NCI-H460 (cell line): ENCODE data around the gene ZNF197. TPM values are rescaled to one million over a fixed set of nuclear protein-coding genes. Genes with fewer than 3 reads are reported as not detected.
"Not testable (repeated sequence)": the region's sequence is repeated elsewhere in the genome, so short reads cannot be mapped to it uniquely, and the experiment has no call there.

Experiments used
- DNase-seq: peaks from one replicate; pipeline ENCODE4 v3.0.0-alpha.2; 2016; ENCODE audit warnings: low read depth; ENCODE audit errors: extremely low read depth
- total RNA-seq: library from RNA; depleted of rRNA; stranded (reverse); fragments of >200 nt; shearing (Covaris generic); gene quantifications from 2 replicates; pipeline ENCODE4 v1.2.3, GENCODE V29; 2014; rRNA removed

ZNF197 gene
- total RNA-seq, 1 experiment from 2014 or later: 7.9 TPM

DNA sequence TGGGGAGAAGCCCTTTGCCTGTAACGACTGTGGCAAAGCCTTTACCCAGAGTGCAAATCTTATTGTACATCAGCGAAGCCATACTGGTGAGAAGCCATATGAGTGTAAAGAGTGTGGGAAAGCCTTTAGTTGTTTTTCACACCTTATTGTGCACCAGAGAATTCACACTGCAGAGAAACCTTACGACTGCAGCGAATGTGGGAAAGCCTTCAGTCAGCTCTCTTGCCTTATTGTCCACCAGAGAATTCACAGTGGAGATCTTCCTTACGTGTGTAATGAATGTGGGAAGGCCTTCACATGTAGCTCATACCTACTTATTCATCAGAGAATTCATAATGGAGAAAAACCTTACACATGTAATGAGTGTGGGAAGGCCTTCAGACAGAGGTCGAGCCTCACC is 34.6 kb downstream of the ZNF197 start:
- DNase-seq: no peak

DNA sequence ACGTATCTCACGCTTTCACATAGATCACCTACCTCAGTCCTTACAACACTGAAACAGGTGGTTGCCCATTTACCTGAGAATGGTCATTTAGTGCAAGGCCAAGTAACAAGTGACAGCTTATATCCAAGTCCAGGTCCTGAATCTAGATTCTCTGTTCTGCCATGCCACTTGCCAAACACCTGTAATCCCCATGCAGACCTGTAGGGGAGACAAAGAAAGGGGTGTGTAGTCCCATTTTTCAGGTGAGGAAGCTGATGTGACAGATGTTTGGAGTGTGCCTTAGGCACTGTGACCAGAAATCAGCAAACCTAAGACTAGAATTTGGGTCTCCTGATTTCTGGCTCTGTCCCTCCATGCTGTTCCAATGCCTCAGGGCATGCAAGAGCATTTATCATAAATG is 36.4 kb downstream of the ZNF197 start:
- no peak for DNase-seq

DNA sequence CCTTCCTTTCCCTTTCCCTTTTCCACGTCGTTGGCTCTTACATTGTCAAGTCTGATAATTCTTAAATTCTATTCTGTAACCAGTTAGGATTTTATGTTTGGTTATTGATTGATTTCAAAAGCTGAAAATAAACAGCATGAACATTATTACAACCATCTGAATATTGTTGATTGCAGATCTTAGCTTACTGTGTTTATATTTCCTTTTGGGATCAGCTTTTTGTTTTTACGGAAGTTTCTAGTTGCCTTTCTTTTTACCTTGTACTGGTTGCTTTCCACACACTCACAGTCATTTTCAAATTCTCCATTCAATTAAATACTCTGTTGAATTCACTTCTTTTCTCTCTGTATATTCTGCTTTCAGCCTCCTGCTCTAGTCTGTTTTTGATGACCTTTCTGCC is 40.3 kb downstream of the ZNF197 start:
- no peak for DNase-seq

DNA sequence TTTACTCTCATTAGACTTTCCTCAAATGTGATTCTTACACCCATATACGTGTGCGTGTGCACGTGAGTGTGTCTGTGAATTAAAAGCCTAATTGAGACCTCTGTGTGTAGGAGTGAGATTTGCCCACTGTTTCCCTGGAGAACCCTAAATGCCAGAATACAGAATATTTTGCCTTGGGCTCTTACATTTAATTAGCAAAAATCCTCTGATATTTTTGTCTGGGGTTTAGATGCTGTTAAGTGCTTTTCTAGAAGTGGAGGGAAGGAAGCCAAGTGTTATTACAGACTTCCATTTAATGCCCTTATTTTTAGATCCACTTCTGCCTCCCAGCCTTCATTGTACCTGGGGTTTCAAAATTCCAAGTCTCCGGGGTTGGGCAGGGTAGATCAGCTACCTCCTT is 41.5 kb downstream of the ZNF197 start:
- no peak for DNase-seq

DNA sequence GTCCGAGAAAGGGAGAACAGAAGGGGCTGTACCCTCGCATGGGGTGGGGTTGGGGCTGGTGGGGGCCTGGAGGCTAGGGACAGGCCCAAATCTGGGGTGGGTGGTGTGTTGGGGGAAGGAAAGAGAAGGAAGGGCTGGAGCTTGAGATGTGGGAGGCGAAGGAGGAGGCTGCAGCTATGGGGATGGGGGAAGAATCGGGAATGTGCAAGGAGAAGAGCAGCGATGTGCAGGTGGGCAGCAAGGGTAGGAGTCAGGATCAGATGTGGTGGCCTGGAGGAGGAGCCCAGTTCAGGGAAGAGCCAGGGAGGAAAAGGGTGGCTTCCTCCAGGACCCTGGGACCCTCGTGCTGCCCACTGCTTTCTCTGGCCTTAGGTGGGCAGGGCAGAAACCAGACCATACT is 44.9 kb downstream of the ZNF197 start:
- DNase-seq: no peak

DNA sequence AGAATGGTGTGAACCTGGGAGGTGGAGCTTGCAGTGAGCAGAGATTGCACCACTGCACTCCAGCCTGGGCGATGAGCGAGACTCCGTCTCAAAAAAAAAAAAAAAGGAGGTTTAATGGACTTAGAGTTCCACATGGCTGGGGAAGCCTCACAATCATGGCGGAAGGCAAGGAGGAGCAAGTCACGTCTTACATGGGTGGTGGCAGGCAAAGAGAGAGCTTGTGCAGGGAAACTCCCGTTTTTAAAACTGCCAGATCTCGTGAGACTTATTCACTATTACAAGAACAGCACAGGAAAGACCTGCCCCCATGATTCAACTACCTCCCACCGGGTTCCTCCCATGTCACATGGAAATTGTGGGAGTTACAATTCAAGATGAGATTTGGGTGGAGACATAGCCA is 48.6 kb downstream of the ZNF197 start:
- DNase-seq: not testable (repeated sequence)

DNA sequence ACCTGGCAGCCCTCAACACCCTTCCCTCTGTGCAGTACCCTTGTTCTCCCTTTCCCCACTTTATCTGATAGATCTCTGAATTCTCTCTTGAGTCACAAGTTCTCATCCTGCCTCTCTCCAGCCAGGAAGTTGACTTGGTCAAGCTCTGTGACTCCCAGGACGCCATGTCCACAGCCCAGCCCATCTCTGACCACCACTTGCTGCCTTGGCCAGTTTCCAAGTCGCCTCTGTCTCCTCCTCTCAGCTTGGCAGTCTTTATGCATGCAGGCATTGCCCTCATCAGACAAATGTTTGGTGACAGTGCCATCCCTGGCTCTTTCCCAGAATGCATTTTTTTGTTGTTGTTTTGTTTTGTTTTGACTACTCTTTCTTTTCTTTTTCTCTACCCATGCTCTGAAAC is 49.4 kb downstream of the ZNF197 start:
- DNase-seq: no peak

DNA sequence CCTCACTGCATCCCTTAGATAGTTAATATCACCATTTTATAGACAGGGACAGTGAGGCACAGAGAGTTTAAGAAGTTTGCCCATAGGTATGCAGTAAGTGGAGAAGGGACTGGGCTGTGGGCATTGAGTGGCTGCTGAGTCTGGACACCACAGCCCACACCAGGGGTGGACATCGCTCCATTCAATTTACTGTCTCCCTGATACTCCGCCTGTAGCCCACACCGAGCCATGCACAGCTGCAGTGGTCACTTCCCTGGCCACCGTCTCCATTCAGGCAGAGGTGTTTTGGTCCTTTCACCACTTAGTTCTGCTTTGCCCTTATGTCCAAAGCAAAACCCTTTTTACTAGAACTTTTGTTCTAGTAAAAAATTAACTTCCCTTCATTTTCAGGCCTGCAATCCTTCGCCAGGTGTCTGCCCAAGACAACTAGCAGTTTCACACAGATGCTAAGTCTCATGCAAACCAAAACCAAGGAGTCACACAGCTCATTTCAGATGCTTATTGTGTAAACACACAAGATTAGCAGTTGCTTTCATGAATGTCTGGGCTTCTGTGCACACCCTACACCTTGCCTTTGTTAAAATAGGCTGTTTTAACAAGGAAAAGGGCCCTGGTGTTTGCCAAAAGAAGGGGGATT is 53.8 kb downstream of the ZNF197 start:
- DNase-seq: no peak

DNA sequence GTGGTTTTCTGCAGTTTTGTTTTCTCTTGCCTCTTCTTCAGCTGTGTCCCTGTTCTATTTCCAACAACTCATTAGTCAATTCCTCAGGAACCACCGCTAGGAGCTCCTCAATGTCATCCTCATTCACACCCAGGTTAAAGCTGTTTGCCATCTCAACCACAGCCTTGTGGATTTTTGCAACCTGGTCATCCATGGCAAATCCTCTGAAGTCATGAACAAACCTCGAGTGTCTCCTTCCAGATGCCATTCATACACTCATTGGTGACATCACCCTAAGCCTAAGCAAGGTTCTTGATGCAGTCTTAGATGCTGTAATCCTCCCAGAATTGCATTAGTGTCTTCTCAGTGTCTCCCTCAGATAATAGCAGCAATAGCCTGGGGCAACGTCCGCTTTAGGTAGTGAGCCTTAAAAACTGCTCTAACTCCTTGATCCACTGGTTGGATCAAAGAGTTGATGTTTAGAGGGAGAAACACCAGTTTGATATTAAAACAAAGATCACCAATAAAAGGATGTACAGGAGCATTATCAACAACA is 56.2 kb downstream of the ZNF197 start:
- DNase-seq: no peak

DNA sequence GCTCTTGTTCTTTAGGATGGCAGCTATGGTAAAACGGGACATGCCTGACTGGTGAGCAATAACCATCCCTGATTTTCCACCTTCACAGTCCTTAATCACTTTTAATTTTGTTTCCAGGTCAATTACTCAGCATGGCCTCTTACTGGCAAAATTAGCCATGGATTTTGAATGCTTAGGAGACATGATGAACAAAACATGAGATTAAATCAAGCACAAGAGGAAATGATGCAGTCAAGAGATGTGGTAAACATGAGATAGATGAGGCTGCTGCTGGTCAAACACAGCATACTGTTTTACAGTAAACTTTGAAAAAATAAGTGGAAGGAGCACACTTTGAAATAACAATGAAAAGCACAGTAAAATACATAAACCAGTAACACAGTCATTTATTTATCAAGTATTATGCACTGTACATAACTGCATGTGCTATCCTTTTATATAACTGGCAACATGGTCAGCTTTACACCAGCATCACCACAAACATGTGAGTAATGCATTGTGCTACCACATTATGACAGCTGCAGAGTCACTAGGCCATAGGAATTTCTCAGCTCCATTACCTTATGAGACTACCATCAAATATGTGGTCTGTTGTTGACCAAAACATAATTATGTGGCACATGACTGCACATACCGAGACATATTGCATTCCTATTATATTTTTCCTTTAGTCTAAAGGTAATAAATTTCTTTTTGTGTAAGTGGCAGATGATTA is 57.5 kb downstream of the ZNF197 start:
- DNase-seq: no peak

DNA sequence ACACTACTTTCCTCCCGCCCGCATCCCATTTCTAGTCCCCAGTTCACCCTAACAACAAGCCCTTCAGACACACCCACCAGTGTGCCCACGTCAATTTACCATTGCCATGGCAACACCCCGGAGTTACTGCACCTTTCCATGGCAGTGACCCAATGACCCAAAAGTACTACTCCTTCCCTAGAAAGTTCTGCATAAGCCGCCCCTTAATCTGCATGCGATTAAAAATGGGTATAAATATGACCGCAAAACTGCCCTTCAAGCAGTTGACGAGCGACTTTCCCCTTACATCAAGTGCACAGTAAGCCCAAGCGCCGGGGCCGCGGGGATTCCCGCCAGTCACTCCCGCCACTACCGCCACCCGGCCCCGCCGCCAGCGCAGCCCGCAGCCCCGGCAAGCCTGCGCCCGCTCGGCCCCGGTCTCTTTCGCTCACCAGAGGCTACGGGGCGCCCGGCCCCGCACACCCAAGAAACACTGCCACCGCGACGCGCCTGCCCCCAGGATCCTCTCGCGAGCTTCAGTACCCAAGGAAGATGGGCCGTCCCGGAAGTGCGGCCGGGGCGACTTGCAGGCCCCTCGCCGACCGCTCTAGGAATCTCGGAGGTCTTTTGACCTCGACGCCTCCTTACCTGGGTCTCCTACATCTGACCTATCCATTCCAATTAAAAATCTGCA is 60.4 kb downstream of the ZNF197 start:
- DNase-seq: no peak

DNA sequence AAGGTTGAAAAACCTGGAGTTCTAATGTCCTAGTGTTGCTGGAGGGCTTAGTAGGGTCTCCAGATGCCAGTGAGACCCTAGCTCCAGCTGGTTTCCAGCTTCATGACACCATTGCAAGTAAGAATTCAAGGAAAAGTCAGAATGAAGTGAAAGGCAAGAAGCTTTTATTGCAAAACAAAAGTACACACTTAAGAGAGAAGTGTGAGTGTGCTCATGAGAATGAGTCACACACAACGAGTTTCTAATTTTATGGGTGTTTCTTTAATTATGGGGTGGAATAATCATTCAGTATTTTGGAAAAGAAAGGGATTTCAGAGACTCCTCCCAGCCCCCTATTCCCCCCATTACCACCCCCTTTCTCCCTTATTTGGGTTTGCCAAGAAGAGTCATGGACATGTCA is 63.1 kb downstream of the ZNF197 start:
- DNase-seq: no peak

Other genes with a start within 250 kb of the ZNF197 start
- gene ZNF445, start 147.4 kb upstream of the ZNF197 start, total RNA-seq: 2.7 and 3.0 TPM in 2 replicates
- gene ZKSCAN7, start 69.8 kb upstream of the ZNF197 start, total RNA-seq: 2.1 and 2.5 TPM in 2 replicates
- 0.12 TPM in 1 of 2 replicates, not detected in the other for gene ZNF660, start 40.1 kb upstream of the ZNF197 start, total RNA-seq
- 10.8 and 11.5 TPM in 2 replicates for gene ZNF35, start 23.7 kb downstream of the ZNF197 start, total RNA-seq
- not detected in 2 replicates for gene ZNF502, start 87.6 kb downstream of the ZNF197 start, total RNA-seq
- gene ZNF501, start 104.6 kb downstream of the ZNF197 start, total RNA-seq: 1.9 and 3.8 TPM in 2 replicates
- 28.2 and 29.4 TPM in 2 replicates for gene KIAA1143, start 136.6 kb downstream of the ZNF197 start, total RNA-seq
- gene KIF15, start 136.8 kb downstream of the ZNF197 start, total RNA-seq: 14.3 and 17.4 TPM in 2 replicates
- 17.0 and 17.2 TPM in 2 replicates for gene TMEM42, start 236.9 kb downstream of the ZNF197 start, total RNA-seq
- not detected in 2 replicates for gene TGM4, start 249.6 kb downstream of the ZNF197 start, total RNA-seq